Astrocyte (in vitro differentiated cells and primary cell): ENCODE data around the gene DSG1. TPM values are rescaled to one million over a fixed set of nuclear protein-coding genes. Genes with fewer than 3 reads are reported as not detected.

ENCODE experiments used
- DNase-seq: peaks from one replicate; pipeline ENCODE4 v3.0.0-alpha.2; 2010; ENCODE audit warnings: low read depth
- FAIRE-seq: peaks from 2 replicates; lab custom pipeline; 2011; peaks lifted over from hg19 to GRCh38; lab: Jason Lieb, UNC
- H2AFZ ChIP-seq: 2 replicates; pipeline ENCODE4 v1.6.0; 2012; ENCODE audit warnings: low read depth, low read length, inconsistent platforms
- H3K27ac ChIP-seq: 2 replicates; pipeline ENCODE4 v1.5.1; 2011; ENCODE audit warnings: low read depth, low read length, inconsistent platforms
- H3K27me3 ChIP-seq: 2 replicates; pipeline ENCODE4 v1.6.0; 2011; ENCODE audit warnings: low read length, inconsistent platforms; ENCODE audit not compliant: insufficient read depth
- H3K36me3 ChIP-seq: 2 replicates; pipeline ENCODE4 v1.5.1; 2011; ENCODE audit warnings: low read length, inconsistent platforms; ENCODE audit not compliant: insufficient read depth
- H3K4me1 ChIP-seq: 2 replicates; pipeline ENCODE4 v1.5.1; 2011; ENCODE audit warnings: low read length, inconsistent platforms; ENCODE audit not compliant: insufficient read depth
- H3K4me2 ChIP-seq: 2 replicates; pipeline ENCODE4 v1.6.0; 2012; ENCODE audit warnings: low read length, inconsistent platforms
- H3K4me3 ChIP-seq: 2 replicates; pipeline ENCODE4 v1.5.1; 2011; ENCODE audit warnings: low read depth, mild to moderate bottlenecking, low read length, inconsistent platforms; ENCODE audit not compliant: insufficient read depth
- H3K79me2 ChIP-seq: 2 replicates; pipeline ENCODE4 v1.6.0; 2012; ENCODE audit warnings: mild to moderate bottlenecking, low read length, inconsistent platforms; ENCODE audit not compliant: insufficient read depth
- H3K9ac ChIP-seq: 2 replicates; pipeline ENCODE4 v1.6.0; 2012; ENCODE audit warnings: mild to moderate bottlenecking, low read length, inconsistent platforms
- H3K9me3 ChIP-seq: 2 replicates; pipeline ENCODE4 v1.5.1; 2012; ENCODE audit warnings: low read depth, mild to moderate bottlenecking, low read length, inconsistent platforms; ENCODE audit not compliant: insufficient read depth
- H4K20me1 ChIP-seq: 2 replicates; pipeline ENCODE4 v1.6.0; 2012; ENCODE audit warnings: low read length, inconsistent platforms; ENCODE audit not compliant: insufficient read depth
- H3K27ac Mint-ChIP-seq: one replicate; pipeline ENCODE4 v1.8.0; 2021; ENCODE audit warnings: mild to moderate bottlenecking, mixed read lengths; ENCODE audit not compliant: unreplicated experiment
- H3K27me3 Mint-ChIP-seq: one replicate; pipeline ENCODE4 v1.8.0; 2021; ENCODE audit warnings: low read depth, mixed read lengths; ENCODE audit not compliant: unreplicated experiment
- H3K36me3 Mint-ChIP-seq: one replicate; pipeline ENCODE4 v1.8.0; 2021; ENCODE audit warnings: low read depth, mixed read lengths; ENCODE audit not compliant: unreplicated experiment
- H3K4me1 Mint-ChIP-seq: one replicate; pipeline ENCODE4 v1.8.0; 2021; ENCODE audit warnings: low read depth, mixed read lengths; ENCODE audit not compliant: unreplicated experiment
- H3K4me3 Mint-ChIP-seq: one replicate; pipeline ENCODE4 v1.8.0; 2021; ENCODE audit warnings: mild to moderate bottlenecking, moderate library complexity, mixed read lengths; ENCODE audit not compliant: unreplicated experiment
- H3K9me3 Mint-ChIP-seq: one replicate; pipeline ENCODE4 v1.8.0; 2021; ENCODE audit warnings: mild to moderate bottlenecking, mixed read lengths; ENCODE audit not compliant: unreplicated experiment
- EZH2 ChIP-seq: IDR thresholded peaks from 2 replicates; pipeline ENCODE4 v1.6.1; 2012; ENCODE audit warnings: mild to moderate bottlenecking, low read length, inconsistent platforms; ENCODE audit not compliant: insufficient read depth
- total RNA-seq: library from RNA; stranded (reverse); gene quantifications from 2 replicates; pipeline ENCODE4 v1.2.1, GENCODE V29; 2021
- TF ChIP-seq, protein P1 (sequence below): IDR thresholded peaks from 2 replicates; pipeline ENCODE4 v1.5.1; 2011; ENCODE audit warnings: low read depth, mild to moderate bottlenecking, inconsistent platforms, low read length, moderate library complexity; ENCODE audit not compliant: insufficient read depth

The DSG1 gene
- total RNA-seq, 1 donor from 2014 or later = 0.05 TPM

DNA sequence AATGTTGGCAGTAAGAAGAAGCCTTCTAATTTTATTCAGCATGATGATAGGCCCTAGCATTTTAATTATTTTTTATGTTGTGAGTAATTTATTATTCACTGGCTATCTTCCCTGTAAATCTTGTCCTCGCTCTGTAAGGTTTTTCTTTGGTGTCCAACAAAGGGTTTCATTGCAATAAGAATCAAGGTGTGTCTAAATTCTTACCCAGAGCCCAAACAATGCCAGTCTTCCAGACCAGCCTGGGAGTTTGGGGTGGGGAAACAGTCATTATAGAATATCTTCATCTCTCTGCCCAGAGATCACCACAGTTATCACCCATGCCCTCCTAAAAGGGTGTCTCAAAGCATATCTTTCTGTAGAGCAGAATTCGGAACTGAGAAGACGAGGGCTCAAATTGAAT lies 58.5 kb downstream of the DSG1 start, which contains the start of gene DSG4:
Gene DSG4, plus strand, starts transcription at position 301 of the 400 bp plus-strand sequence. CDS start 135 bp downstream, outside the sequence.
- TF ChIP-seq, protein P1, sequence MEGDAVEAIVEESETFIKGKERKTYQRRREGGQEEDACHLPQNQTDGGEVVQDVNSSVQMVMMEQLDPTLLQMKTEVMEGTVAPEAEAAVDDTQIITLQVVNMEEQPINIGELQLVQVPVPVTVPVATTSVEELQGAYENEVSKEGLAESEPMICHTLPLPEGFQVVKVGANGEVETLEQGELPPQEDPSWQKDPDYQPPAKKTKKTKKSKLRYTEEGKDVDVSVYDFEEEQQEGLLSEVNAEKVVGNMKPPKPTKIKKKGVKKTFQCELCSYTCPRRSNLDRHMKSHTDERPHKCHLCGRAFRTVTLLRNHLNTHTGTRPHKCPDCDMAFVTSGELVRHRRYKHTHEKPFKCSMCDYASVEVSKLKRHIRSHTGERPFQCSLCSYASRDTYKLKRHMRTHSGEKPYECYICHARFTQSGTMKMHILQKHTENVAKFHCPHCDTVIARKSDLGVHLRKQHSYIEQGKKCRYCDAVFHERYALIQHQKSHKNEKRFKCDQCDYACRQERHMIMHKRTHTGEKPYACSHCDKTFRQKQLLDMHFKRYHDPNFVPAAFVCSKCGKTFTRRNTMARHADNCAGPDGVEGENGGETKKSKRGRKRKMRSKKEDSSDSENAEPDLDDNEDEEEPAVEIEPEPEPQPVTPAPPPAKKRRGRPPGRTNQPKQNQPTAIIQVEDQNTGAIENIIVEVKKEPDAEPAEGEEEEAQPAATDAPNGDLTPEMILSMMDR = no peak
- TF ChIP-seq EZH2 = no peak
- no peaks in the 10 kb centered on the region for H3K27me3 ChIP-seq
- Mint-ChIP-seq H3K27me3 (no peaks in the 10 kb centered on the region), H3K4me1 (no peaks in the 10 kb centered on the region), H3K27ac (no peak within 1 kb of the TSS), H3K4me3 (no peak within 1 kb of the TSS), H3K36me3 (no peaks in the 10 kb centered on the region), H3K9me3 (no peaks in the 10 kb centered on the region)
- no peaks in the 10 kb centered on the region for H3K79me2 ChIP-seq
- no peak within 1 kb of the TSS for H3K9ac ChIP-seq
- no peaks in the 10 kb centered on the region for H4K20me1 ChIP-seq
- H3K4me3 ChIP-seq = no peak within 1 kb of the TSS
- no peak for DNase-seq
- no peak within 1 kb of the TSS for H3K27ac ChIP-seq
- H3K4me2 ChIP-seq = no peak within 1 kb of the TSS
- no peaks in the 10 kb centered on the region for H3K9me3 ChIP-seq
- no peaks in the 10 kb centered on the region for H3K36me3 ChIP-seq
- FAIRE-seq = no peak
- no peaks in the 10 kb centered on the region for H3K4me1 ChIP-seq
- H2AFZ ChIP-seq = no peak within 1 kb of the TSS

DNA sequence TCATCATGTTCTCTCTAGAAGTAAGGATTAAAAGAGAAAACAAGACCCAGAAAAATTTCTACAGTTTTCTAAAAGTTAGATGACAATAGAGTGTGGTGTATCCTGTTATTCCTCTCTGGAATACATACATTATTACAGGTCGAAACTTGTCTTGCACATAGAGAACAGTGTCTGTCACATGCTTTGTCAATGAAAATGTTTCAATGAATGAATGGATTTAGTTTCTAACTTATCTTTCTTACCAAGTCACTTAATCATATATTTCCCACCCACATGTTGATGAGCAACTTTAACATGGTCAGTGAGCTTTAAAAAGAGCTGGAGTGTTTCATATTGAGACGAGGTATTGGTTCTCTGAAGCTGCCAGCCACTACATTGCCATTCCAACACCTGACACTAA lies 63.0 kb downstream of the DSG1 start:
- Histone ChIP-seq H3K27me3 (no peaks in the 10 kb centered on the region), H2AFZ (no peak overlapping the region), H3K27ac (no peak overlapping the region), H4K20me1 (no peaks in the 10 kb centered on the region), H3K4me1 (no peaks in the 10 kb centered on the region), H3K4me2 (no peak overlapping the region), H3K79me2 (no peaks in the 10 kb centered on the region), H3K9ac (no peak overlapping the region), H3K4me3 (no peak overlapping the region), H3K36me3 (no peaks in the 10 kb centered on the region), H3K9me3 (no peaks in the 10 kb centered on the region)
- H3K27ac Mint-ChIP-seq = no peak overlapping the region
- no peaks in the 10 kb centered on the region for H3K27me3 Mint-ChIP-seq
- H3K4me3 Mint-ChIP-seq = no peak overlapping the region
- DNase-seq (no peak), FAIRE-seq (no peak)
- no peaks in the 10 kb centered on the region for H3K9me3 Mint-ChIP-seq
- TF ChIP-seq, protein P1 = no peak
- TF ChIP-seq EZH2 = no peak
- no peaks in the 10 kb centered on the region for H3K36me3 Mint-ChIP-seq
- H3K4me1 Mint-ChIP-seq = no peaks in the 10 kb centered on the region

DNA sequence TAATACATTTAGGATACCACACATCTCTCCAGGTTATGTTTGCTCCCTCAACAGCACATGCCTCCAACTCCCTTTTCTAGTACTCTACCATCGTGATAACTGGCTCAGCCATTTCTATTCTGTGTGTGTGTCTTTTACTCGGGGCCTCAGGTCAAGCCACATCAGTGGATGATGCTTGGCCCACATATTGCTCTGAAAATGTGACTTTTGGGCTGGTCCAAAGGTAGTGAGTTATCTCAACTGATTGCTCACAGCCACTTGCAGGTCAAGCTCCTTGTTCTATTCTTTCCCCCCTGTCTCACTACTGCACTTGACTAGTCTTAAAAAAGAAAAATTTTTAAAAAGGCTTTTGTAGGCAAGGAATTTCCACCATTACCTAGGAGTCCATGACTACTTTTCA lies 64.1 kb downstream of the DSG1 start:
- Histone ChIP-seq H3K27me3 (no peaks in the 10 kb centered on the region), H3K36me3 (no peaks in the 10 kb centered on the region), H3K9me3 (no peaks in the 10 kb centered on the region), H2AFZ (no peak overlapping the region), H3K79me2 (no peaks in the 10 kb centered on the region), H3K27ac (no peak overlapping the region), H3K9ac (no peak overlapping the region), H3K4me2 (no peak overlapping the region), H3K4me1 (no peaks in the 10 kb centered on the region), H3K4me3 (no peak overlapping the region), H4K20me1 (no peaks in the 10 kb centered on the region)
- FAIRE-seq (no peak), DNase-seq (no peak)
- Mint-ChIP-seq H3K9me3 (no peaks in the 10 kb centered on the region), H3K27ac (no peak overlapping the region), H3K4me1 (no peaks in the 10 kb centered on the region), H3K36me3 (no peaks in the 10 kb centered on the region), H3K4me3 (no peak overlapping the region), H3K27me3 (no peaks in the 10 kb centered on the region)
- TF ChIP-seq, protein P1 = no peak
- TF ChIP-seq EZH2 = no peak
